ENCODE data around the gene TOMM5. TPM values are rescaled to one million over a fixed set of nuclear protein-coding genes. Genes with fewer than 3 reads are reported as not detected.

Gene TOMM5
- total and polyA plus RNA-seq, 2 of the 4 experiments (the other 2 are of a cell fraction) = 159 to 206 TPM

- H4K5ac ChIP-seq (ENCODE audit: low read depth, low read length) = no peak overlapping the region
- H4K8ac ChIP-seq (ENCODE audit: low read depth in 2 of 2, low read length in 2 of 2) = no peak overlapping the region; a peak in 1 of 4 replicates
- H3K4me1 ChIP-seq (ENCODE audit: control insufficient read depth, insufficient read depth, low read length) = peaks cover 2% of the 10 kb centered on the region; the same call in 1 of the 2 replicates
- no peaks in the 10 kb centered on the region for H3K36me3 ChIP-seq (ENCODE audit: control insufficient read depth, insufficient read depth, low read length)
- no peak overlapping the region for H3K27ac ChIP-seq (ENCODE audit: insufficient read depth, low read length)
- no peak overlapping the region for H3K9ac ChIP-seq (ENCODE audit: low read depth, low read length)
- H2AFZ ChIP-seq (replicated peaks; ENCODE audit: low read length, poor library complexity) = no peak overlapping the region
- peaks cover 2% of the 10 kb centered on the region for H3K27me3 ChIP-seq (ENCODE audit: control insufficient read depth, insufficient read depth, low read length)
- DNase-seq = no peak
- no TSS peak for BruUV-seq (replicated peaks)
- WGBS, 2 experiments (ENCODE audit: extremely low coverage in 2 of 2, insufficient read length in 1 of 2) = no CpG with 5 or more reads among the region's 2 CpGs
- no peak for ATAC-seq (ENCODE audit: low read depth)
- dilution Hi-C loops (cut with HindIII; ENCODE audit: low sequenced_read_pairs, unreplicated experiment) (no loop called here), in situ Hi-C loops (cut with MboI; ENCODE audit: low sequenced_read_pairs) (no loop called here), intact Hi-C loops (cut with micrococcal nuclease) (no loop called here)
- no peak overlapping the region for H3K56ac ChIP-seq (ENCODE audit: extremely low read depth, insufficient read depth, low read length)
- H3K4me3 ChIP-seq (ENCODE audit: insufficient read depth, low read depth, low read length) = no peak overlapping the region
- H3K4me2 ChIP-seq (ENCODE audit: low read depth, low read length) = no peak overlapping the region
- no peaks in the 10 kb centered on the region for H3K9me3 ChIP-seq (ENCODE audit: control insufficient read depth, insufficient read depth, low read length)
- H2BK15ac ChIP-seq (ENCODE audit: low read depth, low read length) = no peak overlapping the region
- H2BK5ac ChIP-seq (ENCODE audit: low read depth, low read length, poor library complexity, severe bottlenecking) = no peak overlapping the region
- ChIA-PET POLR2A (ENCODE audit: unreplicated experiment) (no interaction called here), CTCF (no interaction called here)
- H3K4ac ChIP-seq (ENCODE audit: low read depth, low read length) = no peak overlapping the region; the same call in 1 of the 2 replicates
- TF ChIP-seq ELK1 (IDR thresholded peaks at IDR 0.05; ENCODE audit: borderline replicate concordance, low read depth, low read length) (no peak), CHD1 (IDR thresholded peaks at IDR 0.05; ENCODE audit: low read depth, low read length) (no peak), MAFK (IDR thresholded peaks at IDR 0.05; ENCODE audit: low read depth, low read length) (no peak), FOS (IDR thresholded peaks at IDR 0.05; ENCODE audit: low read depth, low read length) (no peak), CEBPB (IDR thresholded peaks at IDR 0.05; ENCODE audit: low read depth, low read length) (no peak), USF2 (IDR thresholded peaks at IDR 0.05; ENCODE audit: low read depth, low read length) (no peak), RAD21 (IDR thresholded peaks at IDR 0.05; ENCODE audit: low read length) (no peak), MAZ (IDR thresholded peaks at IDR 0.05; ENCODE audit: borderline replicate concordance, low read depth, low read length) (no peak), NFE2L2 (IDR thresholded peaks at IDR 0.05; ENCODE audit: low read depth, low read length) (no peak), SMC3 (IDR thresholded peaks at IDR 0.05; ENCODE audit: low read depth, low read length) (no peak), CTCF (conservative IDR thresholded peaks at IDR 0.05; ENCODE audit: low read depth, low read length) (no peak), POLR2A (IDR thresholded peaks at IDR 0.05; ENCODE audit: low read depth, low read length) (no peak), MXI1 (IDR thresholded peaks at IDR 0.05; ENCODE audit: borderline replicate concordance, low read depth, low read length) (no peak)
- no peak overlapping the region for H4K91ac ChIP-seq (ENCODE audit: insufficient read depth, low read depth, low read length)
- no peak overlapping the region for H3K23ac ChIP-seq (ENCODE audit: low read depth, low read length)
- H2AK9ac ChIP-seq (replicated peaks; ENCODE audit: low read depth, low read length, poor library complexity) = no peak overlapping the region
- 0 out of 2 replicates have a peak overlapping the region, but pooled peaks have one; percentile 34 for H2BK20ac ChIP-seq (ENCODE audit: low read depth, low read length)
- H3K18ac ChIP-seq (ENCODE audit: low read depth, low read length) = no peak overlapping the region
- no peaks in the 10 kb centered on the region for H4K20me1 ChIP-seq (ENCODE audit: insufficient read depth, low read length)
- no peak overlapping the region for H2AK5ac ChIP-seq (ENCODE audit: low read depth, low read length)
- H3K79me1 ChIP-seq (ENCODE audit: low read depth in 1 of 2, low read length in 2 of 2) = no peaks in the 10 kb centered on the region; a peak in 1 of 4 replicates
- H2BK120ac ChIP-seq (ENCODE audit: low read depth, low read length) = peak overlapping the region; percentile 15; the same call in 1 of the 2 replicates
- 0 out of 2 replicates have a peak overlapping the region, but pooled peaks have one; percentile 28 for H3K14ac ChIP-seq (replicated peaks; ENCODE audit: low read depth, low read length)
- H3K9me1 ChIP-seq (ENCODE audit: insufficient read depth, low read length) = peaks cover 3% of the 10 kb centered on the region
These were observed 24.8 kb upstream of the TOMM5 start for GRCh38 chr9:37617161-37617560.
